Epidermal melanocyte (primary cell): ENCODE measurements around the gene LRIT1.

Experiments
- DNase-seq: peaks from one replicate; pipeline ENCODE4 v3.0.0; 2011; ENCODE audit warnings: low spot score; ENCODE audit not compliant: insufficient read length

LRIT1 gene

DNA sequence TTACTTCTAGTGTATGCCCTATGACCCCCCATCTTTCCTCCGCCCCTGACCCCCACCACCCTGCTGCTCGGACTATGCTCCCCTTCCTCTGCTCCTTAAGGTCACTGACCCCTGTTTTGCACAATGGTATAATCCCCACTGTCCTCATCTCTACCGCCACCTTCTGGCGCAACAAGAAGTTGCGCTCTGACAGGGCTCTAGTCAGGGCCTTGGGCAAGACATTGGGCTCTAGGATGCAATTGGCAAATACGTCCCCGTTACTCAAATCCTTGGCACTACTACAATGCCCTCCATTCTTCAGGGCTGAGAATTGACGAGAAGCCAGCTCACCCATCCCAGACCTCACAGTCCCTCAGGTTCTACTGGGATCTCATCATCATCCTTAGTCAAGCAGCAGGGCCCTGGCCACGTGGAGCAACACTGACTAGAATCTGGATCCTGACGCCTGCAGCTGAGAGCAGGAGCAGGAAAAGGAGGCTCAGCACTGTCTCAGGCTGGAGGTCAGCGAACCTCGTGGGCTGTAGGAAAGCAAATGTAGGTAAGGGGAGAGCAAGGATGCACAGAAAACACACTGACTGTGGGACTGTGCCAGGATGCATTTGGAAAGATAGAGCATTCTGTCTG, 26.6 kb downstream of the LRIT1 start:
- no peak for DNase-seq

- no peak for DNase-seq
These were observed 27.2 kb downstream of the LRIT1 start for GRCh38 chr10:84214046-84214572.

GRCh38 chr10:84213076-84213475, 28.3 kb downstream of the LRIT1 start:
- DNase-seq = no peak

GRCh38 chr10:84212014-84212413, 29.3 kb downstream of the LRIT1 start:
- no peak for DNase-seq

GRCh38 chr10:84211566-84211965, 29.8 kb downstream of the LRIT1 start:
- DNase-seq = no peak

DNA sequence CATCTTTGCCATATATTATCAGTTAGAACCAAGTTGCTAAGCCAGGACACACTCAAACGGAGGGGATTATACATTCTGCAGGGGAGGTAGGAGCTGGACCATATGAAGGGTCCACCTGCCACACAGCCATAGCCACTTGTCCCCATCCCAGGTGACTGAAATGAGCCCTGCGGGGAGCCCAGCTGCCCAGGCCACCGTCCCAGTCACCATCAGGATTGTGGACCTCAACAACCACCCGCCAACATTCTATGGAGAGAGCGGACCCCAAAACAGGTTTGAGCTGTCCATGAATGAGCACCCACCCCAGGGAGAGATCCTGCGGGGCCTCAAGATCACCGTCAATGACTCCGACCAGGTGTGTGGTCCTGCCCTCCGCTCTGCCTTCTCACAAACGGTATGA, 33.3 kb downstream of the LRIT1 start:
- DNase-seq = no peak

GRCh38 chr10:84205853-84206525, 35.4 kb downstream of the LRIT1 start:
- no peak for DNase-seq

GRCh38 chr10:84205049-84205852, 36.1 kb downstream of the LRIT1 start:
- DNase-seq = peak; percentile 79

GRCh38 chr10:84204610-84205009, 36.7 kb downstream of the LRIT1 start:
- DNase-seq = no peak

- no peak for DNase-seq
These were observed 37.2 kb downstream of the LRIT1 start for GRCh38 chr10:84204122-84204521.

DNA sequence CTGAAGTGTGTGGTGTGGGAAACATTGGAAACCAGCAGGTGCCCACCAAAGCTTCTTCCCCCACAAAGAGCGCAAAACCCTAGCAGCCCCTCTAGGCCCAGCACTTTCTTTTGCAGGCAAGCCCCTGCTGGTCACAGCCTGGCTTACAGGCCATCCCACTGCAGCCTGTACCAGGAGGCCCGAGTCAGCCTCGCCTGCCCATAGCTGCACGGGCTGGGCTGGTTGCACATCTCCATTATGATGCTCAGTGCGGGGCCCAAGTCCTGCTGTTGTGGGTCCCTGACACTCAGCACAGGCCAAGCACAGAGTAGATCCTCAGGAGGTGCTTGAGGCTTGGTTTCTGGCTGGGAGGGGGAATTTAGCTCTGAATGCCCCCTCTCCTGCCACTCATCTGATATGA, 39.0 kb downstream of the LRIT1 start:
- no peak for DNase-seq

- no peak for DNase-seq
These were observed 39.7 kb downstream of the LRIT1 start for GRCh38 chr10:84201682-84202081.

DNA sequence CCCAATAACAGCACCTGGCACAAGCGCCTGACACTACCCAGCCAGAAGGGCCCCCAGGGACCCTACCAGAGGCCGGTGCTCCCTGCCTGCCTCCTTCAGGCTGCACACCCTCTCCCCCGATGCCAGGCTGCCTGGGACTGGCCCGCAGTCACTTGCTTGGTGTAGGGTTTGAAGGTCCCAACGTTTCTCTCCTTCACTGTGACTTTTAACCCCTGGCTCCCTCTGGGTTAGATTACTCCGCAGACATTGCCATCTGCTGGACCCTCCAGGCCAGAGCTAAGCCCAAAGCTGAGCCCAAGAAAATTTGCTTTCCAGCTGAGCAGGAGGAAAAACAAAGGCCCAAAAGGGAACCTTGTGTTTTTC, 40.1 kb downstream of the LRIT1 start:
- no peak for DNase-seq

DNA sequence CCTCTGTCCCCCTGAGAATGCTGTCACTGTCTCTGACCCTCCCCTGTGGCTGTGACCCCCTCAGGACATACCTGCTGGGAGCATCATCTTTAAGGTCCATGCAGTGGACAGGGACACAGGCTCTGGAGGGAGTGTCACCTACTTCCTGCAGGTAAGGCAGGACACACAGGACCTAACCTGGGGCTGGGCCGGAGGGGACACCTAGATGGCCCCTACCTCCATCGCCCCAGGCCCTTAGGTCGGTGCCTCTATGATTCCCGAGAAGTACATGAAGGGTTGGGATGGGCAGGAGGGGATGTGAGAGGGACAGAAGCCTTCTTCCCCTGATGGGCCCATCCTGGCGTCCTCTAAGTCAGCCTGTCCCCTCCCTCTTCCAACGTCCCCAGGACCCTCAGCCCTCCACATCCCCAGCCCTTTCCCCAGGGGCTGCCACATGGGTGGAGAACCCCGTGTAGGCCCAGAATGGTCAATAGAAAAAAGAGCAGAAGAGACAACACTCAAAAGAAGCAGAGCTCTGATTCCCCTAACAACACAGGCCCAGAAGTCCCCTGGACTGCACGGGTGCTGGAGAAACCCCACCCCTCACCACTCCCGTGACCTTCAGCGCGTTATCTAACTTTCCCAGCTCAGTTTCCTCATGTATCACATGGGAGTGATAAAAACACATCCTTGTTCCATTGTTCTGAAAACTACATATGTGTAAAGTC, 40.7 kb downstream of the LRIT1 start:
- no peak for DNase-seq

- DNase-seq = no peak
These were observed 43.0 kb downstream of the LRIT1 start for GRCh38 chr10:84198206-84198915.

GRCh38 chr10:84197643-84198042, 43.7 kb downstream of the LRIT1 start:
- DNase-seq = no peak

GRCh38 chr10:84196941-84197340, 44.4 kb downstream of the LRIT1 start:
- no peak for DNase-seq

- no peak for DNase-seq
These were observed 45.3 kb downstream of the LRIT1 start for GRCh38 chr10:84196083-84196482.

- no peak for DNase-seq
These were observed 46.1 kb downstream of the LRIT1 start for GRCh38 chr10:84195044-84195830.

DNA sequence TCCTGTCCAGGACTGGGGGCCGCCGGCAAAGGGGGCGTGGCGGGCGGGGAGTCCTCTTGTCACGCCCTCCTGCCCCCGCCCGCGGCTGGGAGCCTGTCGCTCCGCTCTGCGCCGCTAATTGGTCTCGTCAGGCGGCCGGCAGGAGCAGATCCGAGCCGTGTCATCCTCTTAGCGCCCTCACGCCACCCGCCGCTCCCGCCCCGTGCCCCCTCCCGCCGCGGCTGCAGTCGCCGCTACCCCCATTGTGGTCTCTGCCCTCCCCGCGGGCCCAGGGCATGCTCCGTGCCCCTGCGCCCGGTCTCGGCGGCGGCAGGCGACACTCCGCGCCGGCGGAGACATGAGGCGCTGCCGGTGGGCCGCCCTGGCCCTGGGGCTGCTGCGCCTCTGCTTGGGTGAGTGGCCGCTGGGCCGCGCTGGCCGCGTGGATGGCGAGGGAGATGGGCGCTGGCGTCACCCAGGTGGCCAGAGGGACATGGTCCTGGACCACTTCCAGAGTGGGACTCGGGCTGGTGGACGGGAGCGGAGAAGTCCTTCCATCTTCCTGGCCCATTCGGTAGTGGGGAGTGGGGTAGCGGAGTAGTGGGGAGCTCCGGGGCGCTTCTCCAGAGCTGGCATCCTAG, 46.8 kb downstream of the LRIT1 start, which contains the start of gene CDHR1:
CDHR1 (plus strand) TSS at position 114 of the 620 bp plus-strand sequence; CDS start at position 338, 224 bp downstream.
- no peak for DNase-seq
